Astrocyte (in vitro differentiated cells and primary cell): ENCODE results near the gene NRP1. TPM values are rescaled to one million over a fixed set of nuclear protein-coding genes. Genes with fewer than 3 reads are reported as not detected.

ENCODE experiments used
- DNase-seq: peaks from one replicate; pipeline ENCODE4 v3.0.0-alpha.2; 2010; ENCODE audit warnings: low read depth
- FAIRE-seq: peaks from 2 replicates; lab custom pipeline; 2011; peaks lifted over from hg19 to GRCh38; lab: Jason Lieb, UNC
- H2AFZ ChIP-seq: 2 replicates; pipeline ENCODE4 v1.6.0; 2012; ENCODE audit warnings: low read depth, low read length, inconsistent platforms
- H3K27ac ChIP-seq: 2 replicates; pipeline ENCODE4 v1.5.1; 2011; ENCODE audit warnings: low read depth, low read length, inconsistent platforms
- H3K27me3 ChIP-seq: 2 replicates; pipeline ENCODE4 v1.6.0; 2011; ENCODE audit warnings: low read length, inconsistent platforms; ENCODE audit not compliant: insufficient read depth
- H3K36me3 ChIP-seq: 2 replicates; pipeline ENCODE4 v1.5.1; 2011; ENCODE audit warnings: low read length, inconsistent platforms; ENCODE audit not compliant: insufficient read depth
- H3K4me1 ChIP-seq: 2 replicates; pipeline ENCODE4 v1.5.1; 2011; ENCODE audit warnings: low read length, inconsistent platforms; ENCODE audit not compliant: insufficient read depth
- H3K4me2 ChIP-seq: 2 replicates; pipeline ENCODE4 v1.6.0; 2012; ENCODE audit warnings: low read length, inconsistent platforms
- H3K4me3 ChIP-seq: 2 replicates; pipeline ENCODE4 v1.5.1; 2011; ENCODE audit warnings: low read depth, mild to moderate bottlenecking, low read length, inconsistent platforms; ENCODE audit not compliant: insufficient read depth
- H3K79me2 ChIP-seq: 2 replicates; pipeline ENCODE4 v1.6.0; 2012; ENCODE audit warnings: mild to moderate bottlenecking, low read length, inconsistent platforms; ENCODE audit not compliant: insufficient read depth
- H3K9ac ChIP-seq: 2 replicates; pipeline ENCODE4 v1.6.0; 2012; ENCODE audit warnings: mild to moderate bottlenecking, low read length, inconsistent platforms
- H3K9me3 ChIP-seq: 2 replicates; pipeline ENCODE4 v1.5.1; 2012; ENCODE audit warnings: low read depth, mild to moderate bottlenecking, low read length, inconsistent platforms; ENCODE audit not compliant: insufficient read depth
- H4K20me1 ChIP-seq: 2 replicates; pipeline ENCODE4 v1.6.0; 2012; ENCODE audit warnings: low read length, inconsistent platforms; ENCODE audit not compliant: insufficient read depth
- H3K27ac Mint-ChIP-seq: one replicate; pipeline ENCODE4 v1.8.0; 2021; ENCODE audit warnings: mild to moderate bottlenecking, mixed read lengths; ENCODE audit not compliant: unreplicated experiment
- H3K27me3 Mint-ChIP-seq: one replicate; pipeline ENCODE4 v1.8.0; 2021; ENCODE audit warnings: low read depth, mixed read lengths; ENCODE audit not compliant: unreplicated experiment
- H3K36me3 Mint-ChIP-seq: one replicate; pipeline ENCODE4 v1.8.0; 2021; ENCODE audit warnings: low read depth, mixed read lengths; ENCODE audit not compliant: unreplicated experiment
- H3K4me1 Mint-ChIP-seq: one replicate; pipeline ENCODE4 v1.8.0; 2021; ENCODE audit warnings: low read depth, mixed read lengths; ENCODE audit not compliant: unreplicated experiment
- H3K4me3 Mint-ChIP-seq: one replicate; pipeline ENCODE4 v1.8.0; 2021; ENCODE audit warnings: mild to moderate bottlenecking, moderate library complexity, mixed read lengths; ENCODE audit not compliant: unreplicated experiment
- H3K9me3 Mint-ChIP-seq: one replicate; pipeline ENCODE4 v1.8.0; 2021; ENCODE audit warnings: mild to moderate bottlenecking, mixed read lengths; ENCODE audit not compliant: unreplicated experiment
- EZH2 ChIP-seq: IDR thresholded peaks from 2 replicates; pipeline ENCODE4 v1.6.1; 2012; ENCODE audit warnings: mild to moderate bottlenecking, low read length, inconsistent platforms; ENCODE audit not compliant: insufficient read depth
- total RNA-seq: library from RNA; stranded (reverse); gene quantifications from 2 replicates; pipeline ENCODE4 v1.2.1, GENCODE V29; 2021
- TF ChIP-seq, protein P1 (sequence below): IDR thresholded peaks from 2 replicates; pipeline ENCODE4 v1.5.1; 2011; ENCODE audit warnings: low read depth, mild to moderate bottlenecking, inconsistent platforms, low read length, moderate library complexity; ENCODE audit not compliant: insufficient read depth

Gene NRP1
- total RNA-seq, 1 donor from 2014 or later: 59.4 TPM

DNA sequence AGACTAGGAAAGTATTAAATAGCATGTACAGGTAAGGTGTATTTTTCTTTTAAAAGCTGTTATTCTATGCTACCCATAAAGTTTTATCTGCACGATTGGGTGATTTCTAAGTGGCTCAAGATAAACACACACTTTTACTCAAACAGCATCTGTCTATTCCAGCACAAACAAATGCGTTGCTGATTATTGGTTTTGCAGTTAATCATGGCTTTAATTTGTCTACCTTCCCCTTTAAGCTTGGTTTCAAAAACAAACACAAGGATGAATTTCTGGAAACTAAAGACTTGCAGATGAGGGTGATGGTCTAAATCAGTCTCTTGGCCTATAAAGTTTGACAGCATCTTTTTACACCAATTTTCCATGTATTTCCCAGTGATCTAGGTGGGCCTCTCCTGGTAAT lies 94.2 kb downstream of the NRP1 start:
- Histone ChIP-seq H3K36me3 (peaks cover 2% of the 10 kb centered on the region), H4K20me1 (no peaks in the 10 kb centered on the region), H3K27me3 (no peaks in the 10 kb centered on the region), H3K4me1 (peaks cover 55% of the 10 kb centered on the region), H3K4me3 (no peak overlapping the region), H3K27ac (peak overlapping the region; percentile 97), H2AFZ (no peak overlapping the region), H3K4me2 (peak overlapping the region; percentile 19), H3K9me3 (no peaks in the 10 kb centered on the region), H3K79me2 (no peaks in the 10 kb centered on the region), H3K9ac (no peak overlapping the region)
- FAIRE-seq (no peak), DNase-seq (no peak)
- Mint-ChIP-seq H3K27me3 (no peaks in the 10 kb centered on the region), H3K4me3 (no peak overlapping the region), H3K9me3 (no peaks in the 10 kb centered on the region), H3K4me1 (peaks cover 67% of the 10 kb centered on the region), H3K27ac (peak overlapping the region; percentile 98), H3K36me3 (no peaks in the 10 kb centered on the region)
- no peak for TF ChIP-seq EZH2
- TF ChIP-seq, protein P1, sequence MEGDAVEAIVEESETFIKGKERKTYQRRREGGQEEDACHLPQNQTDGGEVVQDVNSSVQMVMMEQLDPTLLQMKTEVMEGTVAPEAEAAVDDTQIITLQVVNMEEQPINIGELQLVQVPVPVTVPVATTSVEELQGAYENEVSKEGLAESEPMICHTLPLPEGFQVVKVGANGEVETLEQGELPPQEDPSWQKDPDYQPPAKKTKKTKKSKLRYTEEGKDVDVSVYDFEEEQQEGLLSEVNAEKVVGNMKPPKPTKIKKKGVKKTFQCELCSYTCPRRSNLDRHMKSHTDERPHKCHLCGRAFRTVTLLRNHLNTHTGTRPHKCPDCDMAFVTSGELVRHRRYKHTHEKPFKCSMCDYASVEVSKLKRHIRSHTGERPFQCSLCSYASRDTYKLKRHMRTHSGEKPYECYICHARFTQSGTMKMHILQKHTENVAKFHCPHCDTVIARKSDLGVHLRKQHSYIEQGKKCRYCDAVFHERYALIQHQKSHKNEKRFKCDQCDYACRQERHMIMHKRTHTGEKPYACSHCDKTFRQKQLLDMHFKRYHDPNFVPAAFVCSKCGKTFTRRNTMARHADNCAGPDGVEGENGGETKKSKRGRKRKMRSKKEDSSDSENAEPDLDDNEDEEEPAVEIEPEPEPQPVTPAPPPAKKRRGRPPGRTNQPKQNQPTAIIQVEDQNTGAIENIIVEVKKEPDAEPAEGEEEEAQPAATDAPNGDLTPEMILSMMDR: no peak

DNA sequence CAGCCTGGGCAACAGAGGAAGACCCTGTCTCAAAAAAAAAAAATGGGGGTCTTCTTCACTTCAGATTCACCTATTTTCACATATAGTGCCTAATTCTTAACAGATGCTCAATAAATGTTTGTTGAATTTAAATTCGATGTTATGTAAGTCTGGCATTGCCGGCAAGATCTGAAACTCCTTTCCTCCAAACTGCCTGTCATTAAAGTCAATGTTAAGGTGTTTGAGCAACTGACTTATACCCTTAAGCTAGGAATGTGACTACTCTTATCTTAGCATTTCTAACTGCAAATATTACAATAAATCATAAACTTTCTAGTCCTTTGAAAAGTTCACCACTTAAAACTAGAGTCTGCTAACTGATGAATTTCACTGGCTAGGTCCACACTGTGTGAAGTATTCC lies 95.2 kb downstream of the NRP1 start:
- Mint-ChIP-seq H3K36me3 (no peaks in the 10 kb centered on the region), H3K27ac (peak overlapping the region; percentile 98), H3K9me3 (no peaks in the 10 kb centered on the region), H3K27me3 (no peaks in the 10 kb centered on the region), H3K4me1 (peaks cover 76% of the 10 kb centered on the region), H3K4me3 (no peak overlapping the region)
- Histone ChIP-seq H3K27ac (peak overlapping the region; percentile 97), H3K4me2 (peak overlapping the region; percentile 79), H2AFZ (no peak overlapping the region), H3K36me3 (peaks cover 2% of the 10 kb centered on the region), H3K4me1 (peaks cover 65% of the 10 kb centered on the region), H3K9me3 (no peaks in the 10 kb centered on the region), H3K4me3 (no peak overlapping the region), H3K27me3 (no peaks in the 10 kb centered on the region), H3K9ac (peak overlapping the region; percentile 84), H4K20me1 (no peaks in the 10 kb centered on the region), H3K79me2 (no peaks in the 10 kb centered on the region)
- FAIRE-seq (peak; percentile 17), DNase-seq (no peak)
- TF ChIP-seq, protein P1: no peak
- TF ChIP-seq EZH2: no peak

DNA sequence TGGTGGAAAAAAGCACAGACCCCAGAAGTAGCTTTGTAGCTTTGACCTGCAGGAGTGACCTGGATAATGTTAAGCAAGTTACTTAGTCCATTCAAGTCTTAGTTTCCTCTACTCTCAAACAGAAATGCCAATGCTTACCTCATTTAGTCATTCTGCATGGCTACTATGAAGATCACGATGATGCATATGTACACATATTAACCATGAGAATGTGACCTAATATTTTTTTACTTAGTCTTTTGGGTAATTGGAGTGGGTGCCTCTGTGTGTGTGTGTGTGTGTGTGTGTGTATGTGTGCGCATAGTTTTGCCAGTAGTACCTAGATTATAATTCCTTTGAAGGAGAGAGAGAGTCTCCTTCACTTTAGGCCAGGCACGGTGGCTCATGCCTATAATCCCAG lies 95.8 kb downstream of the NRP1 start:
- no peaks in the 10 kb centered on the region for H3K36me3 Mint-ChIP-seq
- H4K20me1 ChIP-seq: no peaks in the 10 kb centered on the region
- peaks cover 76% of the 10 kb centered on the region for H3K4me1 Mint-ChIP-seq
- no peaks in the 10 kb centered on the region for H3K9me3 Mint-ChIP-seq
- no peak overlapping the region for H2AFZ ChIP-seq
- TF ChIP-seq EZH2: no peak
- TF ChIP-seq, protein P1: no peak
- peaks cover 71% of the 10 kb centered on the region for H3K4me1 ChIP-seq
- H3K9ac ChIP-seq: peak overlapping the region; percentile 84
- no peaks in the 10 kb centered on the region for H3K27me3 ChIP-seq
- H3K27me3 Mint-ChIP-seq: no peaks in the 10 kb centered on the region
- H3K79me2 ChIP-seq: no peaks in the 10 kb centered on the region
- peak overlapping the region; percentile 97 for H3K27ac ChIP-seq
- DNase-seq: peak; percentile 96
- H3K9me3 ChIP-seq: no peaks in the 10 kb centered on the region
- H3K36me3 ChIP-seq: no peaks in the 10 kb centered on the region
- H3K4me3 ChIP-seq: peak overlapping the region; percentile 34
- H3K27ac Mint-ChIP-seq: peak overlapping the region; percentile 98
- FAIRE-seq: peak; percentile 20
- H3K4me2 ChIP-seq: peak overlapping the region; percentile 79
- H3K4me3 Mint-ChIP-seq: no peak overlapping the region
